Hematopoietic multipotent progenitor cell treated with erythropoietin and hydrocortisone succinate and interleukin-3 and kit ligand, for 6 days (in vitro differentiated cells): ENCODE results near the gene EGFL8.

Source experiments
- DNase-seq: peaks from one replicate; pipeline ENCODE4 v3.0.0-alpha.2; 2015

EGFL8 gene

GRCh38 chr6:32168807-32169591, 4.6 kb downstream of the EGFL8 start:
- DNase-seq = no peak

GRCh38 chr6:32170294-32170693, 5.9 kb downstream of the EGFL8 start:
- DNase-seq = no peak

- DNase-seq = no peak
Observed at GRCh38 chr6:32171234-32171633, 6.8 kb downstream of the EGFL8 start.

GRCh38 chr6:32173051-32173727, 8.8 kb downstream of the EGFL8 start:
- DNase-seq = peak; percentile 14

- no peak for DNase-seq
Observed at GRCh38 chr6:32174416-32174815, 10.0 kb downstream of the EGFL8 start.

- DNase-seq = no peak
Observed at GRCh38 chr6:32175322-32175710, 10.9 kb downstream of the EGFL8 start.

GRCh38 chr6:32175711-32176475, 11.5 kb downstream of the EGFL8 start, which contains the start of gene AGPAT1:
Gene AGPAT1 (minus strand): TSS chr6:32176084. CDS start chr6:32171496, 4,588 bp downstream.
- peak; percentile 98 for DNase-seq

- DNase-seq = no peak
Observed at GRCh38 chr6:32176476-32177182, 12.2 kb downstream of the EGFL8 start.

GRCh38 chr6:32177183-32177787, 12.9 kb downstream of the EGFL8 start:
- peak; percentile 83 for DNase-seq

- peak; percentile 100 for DNase-seq
Observed at GRCh38 chr6:32177788-32178546, 13.6 kb downstream of the EGFL8 start, which contains the start of gene RNF5. Gene RNF5 (plus strand): TSS chr6:32178405. CDS start chr6:32178512, 107 bp downstream.

- DNase-seq = peak; percentile 52
Observed at GRCh38 chr6:32178547-32179440, 14.4 kb downstream of the EGFL8 start.

- no peak for DNase-seq
Observed at GRCh38 chr6:32179766-32180405, 15.5 kb downstream of the EGFL8 start.

- DNase-seq = no peak
Observed at GRCh38 chr6:32181148-32181702, 16.8 kb downstream of the EGFL8 start.

GRCh38 chr6:32181915-32182529, 17.6 kb downstream of the EGFL8 start:
- DNase-seq = peak; percentile 85

GRCh38 chr6:32182555-32182981, 18.2 kb downstream of the EGFL8 start:
- no peak for DNase-seq

- DNase-seq = no peak
Observed at GRCh38 chr6:32183030-32183429, 18.6 kb downstream of the EGFL8 start.

- DNase-seq = no peak
Observed at GRCh38 chr6:32183483-32184083, 19.2 kb downstream of the EGFL8 start.

GRCh38 chr6:32184084-32184640, 19.8 kb downstream of the EGFL8 start, which contains the start of gene AGER:
Gene AGER (minus strand): TSS chr6:32184253. CDS start chr6:32184222, 31 bp downstream.
- no peak for DNase-seq
